GM21619 (cell line): Measurements from ENCODE around the gene PLEKHG4B.
"Not testable (repeated sequence)": the region's sequence is repeated elsewhere in the genome, so short reads cannot be mapped to it uniquely, and the experiment has no call there.

ENCODE experiments used
- ATAC-seq: cut with Tn5 transposase; IDR thresholded peaks from one replicate; pipeline ENCODE4 v1.9.1; 2021; ENCODE audit not compliant: unreplicated experiment

Gene PLEKHG4B, protein sequence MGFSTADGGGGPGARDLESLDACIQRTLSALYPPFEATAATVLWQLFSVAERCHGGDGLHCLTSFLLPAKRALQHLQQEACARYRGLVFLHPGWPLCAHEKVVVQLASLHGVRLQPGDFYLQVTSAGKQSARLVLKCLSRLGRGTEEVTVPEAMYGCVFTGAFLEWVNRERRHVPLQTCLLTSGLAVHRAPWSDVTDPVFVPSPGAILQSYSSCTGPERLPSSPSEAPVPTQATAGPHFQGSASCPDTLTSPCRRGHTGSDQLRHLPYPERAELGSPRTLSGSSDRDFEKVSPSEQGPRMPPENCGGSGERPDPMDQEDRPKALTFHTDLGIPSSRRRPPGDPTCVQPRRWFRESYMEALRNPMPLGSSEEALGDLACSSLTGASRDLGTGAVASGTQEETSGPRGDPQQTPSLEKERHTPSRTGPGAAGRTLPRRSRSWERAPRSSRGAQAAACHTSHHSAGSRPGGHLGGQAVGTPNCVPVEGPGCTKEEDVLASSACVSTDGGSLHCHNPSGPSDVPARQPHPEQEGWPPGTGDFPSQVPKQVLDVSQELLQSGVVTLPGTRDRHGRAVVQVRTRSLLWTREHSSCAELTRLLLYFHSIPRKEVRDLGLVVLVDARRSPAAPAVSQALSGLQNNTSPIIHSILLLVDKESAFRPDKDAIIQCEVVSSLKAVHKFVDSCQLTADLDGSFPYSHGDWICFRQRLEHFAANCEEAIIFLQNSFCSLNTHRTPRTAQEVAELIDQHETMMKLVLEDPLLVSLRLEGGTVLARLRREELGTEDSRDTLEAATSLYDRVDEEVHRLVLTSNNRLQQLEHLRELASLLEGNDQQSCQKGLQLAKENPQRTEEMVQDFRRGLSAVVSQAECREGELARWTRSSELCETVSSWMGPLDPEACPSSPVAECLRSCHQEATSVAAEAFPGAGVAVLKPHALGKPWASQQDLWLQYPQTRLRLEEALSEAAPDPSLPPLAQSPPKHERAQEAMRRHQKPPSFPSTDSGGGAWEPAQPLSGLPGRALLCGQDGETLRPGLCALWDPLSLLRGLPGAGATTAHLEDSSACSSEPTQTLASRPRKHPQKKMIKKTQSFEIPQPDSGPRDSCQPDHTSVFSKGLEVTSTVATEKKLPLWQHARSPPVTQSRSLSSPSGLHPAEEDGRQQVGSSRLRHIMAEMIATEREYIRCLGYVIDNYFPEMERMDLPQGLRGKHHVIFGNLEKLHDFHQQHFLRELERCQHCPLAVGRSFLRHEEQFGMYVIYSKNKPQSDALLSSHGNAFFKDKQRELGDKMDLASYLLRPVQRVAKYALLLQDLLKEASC (N-terminal part only)

DNA sequence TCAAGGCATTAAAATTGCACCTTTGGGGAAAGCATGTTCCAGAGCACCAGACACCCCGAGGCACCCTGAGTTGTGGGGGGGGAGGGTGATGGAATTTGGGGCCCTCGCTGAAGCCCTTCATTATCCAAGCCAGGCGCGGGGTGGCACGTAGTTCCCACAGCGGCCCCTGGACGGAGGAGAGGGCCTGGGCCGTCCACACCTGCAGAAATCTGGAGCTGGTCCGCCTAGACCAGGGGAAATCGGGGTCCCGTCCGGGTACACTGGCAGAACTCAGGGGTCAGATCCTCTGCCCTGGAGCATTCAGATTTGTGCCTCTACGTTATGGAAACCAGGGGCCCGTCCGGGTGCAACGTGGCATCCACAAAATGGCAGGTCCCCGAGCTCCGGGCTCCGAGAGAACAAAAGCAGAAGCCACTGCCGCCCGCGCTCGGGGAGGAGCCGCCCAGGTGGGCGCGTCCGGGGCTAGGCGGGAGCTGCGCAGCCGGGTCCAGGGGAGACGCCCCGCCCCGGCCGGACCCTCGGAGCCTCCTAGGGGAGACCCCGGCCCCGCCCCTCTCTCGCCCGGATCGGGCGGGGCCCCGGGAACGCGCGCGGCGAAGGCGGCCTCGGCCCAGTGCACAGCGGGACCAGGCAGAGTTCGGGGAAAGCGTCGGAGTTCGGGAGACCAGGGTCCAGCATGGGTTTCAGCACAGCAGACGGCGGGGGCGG lies at the start of gene PLEKHG4B:
Gene PLEKHG4B (plus strand): TSS at position 613 of the 708 bp plus-strand sequence. CDS start 64 bp downstream, at position 677.
- ATAC-seq: no peak

DNA sequence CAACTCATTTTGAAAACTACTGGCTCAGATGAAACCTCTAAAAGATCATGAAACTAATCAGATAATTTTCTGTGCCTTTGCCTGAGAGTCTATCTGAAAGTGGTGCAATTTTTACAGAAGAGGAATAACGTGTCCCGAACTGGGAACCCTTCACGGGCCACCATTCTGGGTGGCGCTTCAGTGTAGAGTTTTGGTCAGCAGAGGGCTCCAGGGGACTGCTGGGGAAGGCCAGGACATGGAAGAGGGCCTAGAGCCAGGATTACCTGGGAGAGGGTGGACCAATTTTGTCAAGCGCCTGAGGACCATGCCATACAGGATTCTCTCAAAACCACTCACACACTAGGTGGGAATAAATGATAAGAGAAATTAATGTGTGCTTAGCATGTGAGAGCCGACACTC lies 49.7 kb upstream of the PLEKHG4B start:
- no peak for ATAC-seq

DNA sequence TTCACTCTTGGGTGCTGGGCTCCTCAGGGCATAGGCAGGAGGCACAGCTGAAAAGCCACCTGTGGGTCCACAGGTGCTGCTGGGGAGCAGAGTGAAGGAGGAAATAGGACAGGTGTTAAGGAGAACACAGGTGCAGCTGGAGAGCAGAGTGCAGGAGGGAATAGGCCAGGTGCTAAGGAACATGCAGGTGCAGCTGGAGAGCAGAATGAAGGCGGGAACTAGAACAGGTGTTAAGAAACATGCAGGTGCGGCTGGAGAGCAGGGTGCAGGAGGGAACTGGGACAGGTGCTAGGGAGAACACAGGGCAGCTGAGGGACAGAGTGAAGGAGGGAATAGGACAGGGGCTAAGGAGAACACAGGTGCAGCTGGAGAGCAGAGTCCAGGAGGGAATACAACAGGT lies 43.8 kb upstream of the PLEKHG4B start:
- ATAC-seq: no peak

DNA sequence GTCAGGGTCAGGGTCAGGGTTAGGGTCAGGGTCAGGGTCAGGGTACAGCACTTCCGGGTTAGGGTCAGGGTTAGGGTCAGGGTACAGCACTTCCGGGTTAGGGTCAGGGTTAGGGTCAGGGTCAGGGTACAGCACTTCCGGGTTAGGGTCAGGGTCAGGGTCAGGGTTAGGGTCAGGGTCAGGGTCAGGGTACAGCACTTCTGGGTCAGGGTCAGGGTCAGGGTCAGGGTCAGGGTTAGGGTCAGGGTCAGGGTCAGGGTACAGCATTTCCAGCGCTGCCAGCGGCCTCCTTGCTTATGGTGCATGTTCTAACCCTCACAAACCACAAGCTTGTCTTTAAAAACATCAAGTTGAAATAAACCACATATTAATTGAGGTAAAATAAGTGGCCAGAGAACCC lies 42.4 kb upstream of the PLEKHG4B start:
- ATAC-seq: not testable (repeated sequence)

DNA sequence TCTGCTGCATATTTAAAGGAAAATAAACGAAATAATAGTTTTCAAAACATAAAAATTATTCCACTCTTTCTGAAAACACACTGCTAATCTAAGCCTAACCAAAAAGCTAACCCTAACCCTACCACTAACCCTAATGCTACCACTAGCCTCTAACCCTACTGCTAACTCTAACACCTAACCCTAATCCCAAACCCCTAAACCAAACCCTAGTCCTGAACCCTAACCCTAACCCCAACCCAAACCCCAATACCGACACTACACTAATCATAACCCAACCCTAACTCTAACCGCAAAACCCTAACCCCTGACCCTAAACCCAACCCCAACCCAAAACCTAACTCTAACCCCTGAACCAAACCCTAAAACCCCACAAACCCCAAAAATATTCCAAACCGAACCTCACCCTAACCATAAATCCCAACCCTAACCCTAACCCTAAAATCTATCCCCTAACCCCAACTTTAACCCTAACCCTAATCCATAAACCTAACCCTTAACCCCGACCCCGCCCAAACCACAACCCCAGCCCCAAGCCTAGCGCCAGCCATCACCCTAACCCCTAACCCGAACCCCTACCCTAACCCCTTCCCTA lies 41.9 kb upstream of the PLEKHG4B start:
- no peak for ATAC-seq

DNA sequence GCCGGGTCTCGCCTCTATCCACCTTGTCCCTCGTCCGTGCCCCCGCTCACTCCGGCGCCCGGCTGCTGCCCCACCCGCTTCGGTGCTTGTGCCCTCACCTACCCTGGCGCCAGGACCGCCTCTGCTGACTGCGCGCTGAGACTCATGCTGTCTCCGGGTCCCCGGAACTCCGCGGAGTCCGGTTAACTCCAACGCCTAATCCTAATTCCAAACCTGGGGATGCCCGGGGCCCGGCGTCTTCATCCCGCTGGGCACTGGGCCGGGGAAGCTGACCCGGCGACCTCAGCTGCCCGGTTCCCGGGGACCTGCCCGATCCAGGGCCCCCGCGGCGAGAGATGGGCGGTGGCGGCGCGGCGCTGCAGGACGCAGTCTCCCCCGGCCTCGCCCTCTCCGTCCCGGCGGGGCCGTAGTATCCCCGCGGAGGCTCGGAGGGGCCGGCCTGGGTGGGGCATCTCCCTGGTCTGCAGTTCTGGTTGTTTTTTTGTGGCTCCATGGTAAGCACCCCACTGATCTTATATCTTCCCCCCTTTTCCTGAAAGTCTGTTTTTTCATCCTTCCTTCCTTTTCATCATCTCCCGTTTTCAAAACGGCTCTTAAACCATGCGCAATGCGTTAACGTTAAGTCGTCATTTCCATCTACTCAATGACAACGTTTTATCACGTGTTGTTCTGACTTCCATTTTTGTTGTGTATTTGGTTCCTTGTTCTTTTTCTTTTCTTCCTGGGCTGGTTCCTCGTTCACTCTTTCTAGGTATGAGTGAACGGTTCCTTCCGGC lies 41.1 kb upstream of the PLEKHG4B start:
- ATAC-seq: no peak

DNA sequence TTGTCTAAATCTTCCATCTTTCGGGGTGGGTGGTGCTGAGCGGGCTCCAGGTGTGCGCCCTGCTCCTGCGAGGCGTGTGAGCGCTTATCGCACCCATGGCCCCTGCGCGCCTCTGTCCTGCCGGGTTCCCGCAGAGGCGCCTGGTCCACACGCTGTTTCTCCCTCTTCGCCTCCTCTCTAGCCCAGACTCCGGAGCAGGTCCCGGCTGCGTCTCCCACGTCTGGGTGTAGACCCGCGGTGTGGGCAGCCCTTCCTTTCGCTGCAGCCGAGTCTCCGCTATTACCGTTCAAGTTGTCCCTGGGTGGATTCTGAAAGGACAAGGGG lies 40.5 kb upstream of the PLEKHG4B start:
- ATAC-seq: no peak

DNA sequence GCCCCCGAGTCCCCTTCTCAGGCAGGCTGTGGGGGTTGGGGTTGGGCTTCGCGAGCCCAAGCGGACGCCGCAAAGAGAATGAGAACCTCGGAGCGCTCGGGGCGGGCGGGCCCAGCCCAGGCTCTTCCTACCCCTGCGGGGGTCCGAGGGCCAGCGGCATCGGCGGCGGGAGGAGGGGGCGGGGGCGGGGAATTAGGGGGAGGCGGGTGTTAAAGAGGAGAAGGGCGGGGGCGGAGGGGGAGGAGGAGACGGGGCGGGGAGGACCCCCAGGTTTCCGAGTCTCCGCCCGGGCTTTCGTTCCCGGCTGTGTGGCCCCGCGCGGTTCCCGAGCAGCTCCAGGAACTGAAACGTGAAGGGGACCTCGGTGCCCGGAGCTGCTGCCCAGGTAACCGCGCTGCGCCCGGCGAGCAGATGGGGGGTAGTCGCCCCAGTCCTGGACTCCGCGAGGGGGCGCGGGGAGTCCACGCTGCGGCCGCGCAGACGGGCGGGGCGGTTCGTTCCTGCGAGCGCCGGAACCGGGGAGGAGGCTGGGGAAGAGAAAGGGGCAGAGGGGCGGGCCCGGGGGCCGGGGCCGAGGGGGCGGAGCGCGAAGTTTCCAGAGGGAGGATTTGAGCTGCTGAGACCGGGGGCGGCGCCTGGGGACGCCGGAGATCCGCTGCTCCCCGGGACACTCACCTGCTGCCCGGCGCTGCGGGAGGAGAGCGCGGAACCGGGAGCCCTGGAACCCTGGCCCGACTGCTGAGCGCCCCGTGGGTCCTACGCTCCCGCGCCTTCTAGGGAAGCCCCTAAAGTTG lies 38.4 kb upstream of the PLEKHG4B start:
- no peak for ATAC-seq

DNA sequence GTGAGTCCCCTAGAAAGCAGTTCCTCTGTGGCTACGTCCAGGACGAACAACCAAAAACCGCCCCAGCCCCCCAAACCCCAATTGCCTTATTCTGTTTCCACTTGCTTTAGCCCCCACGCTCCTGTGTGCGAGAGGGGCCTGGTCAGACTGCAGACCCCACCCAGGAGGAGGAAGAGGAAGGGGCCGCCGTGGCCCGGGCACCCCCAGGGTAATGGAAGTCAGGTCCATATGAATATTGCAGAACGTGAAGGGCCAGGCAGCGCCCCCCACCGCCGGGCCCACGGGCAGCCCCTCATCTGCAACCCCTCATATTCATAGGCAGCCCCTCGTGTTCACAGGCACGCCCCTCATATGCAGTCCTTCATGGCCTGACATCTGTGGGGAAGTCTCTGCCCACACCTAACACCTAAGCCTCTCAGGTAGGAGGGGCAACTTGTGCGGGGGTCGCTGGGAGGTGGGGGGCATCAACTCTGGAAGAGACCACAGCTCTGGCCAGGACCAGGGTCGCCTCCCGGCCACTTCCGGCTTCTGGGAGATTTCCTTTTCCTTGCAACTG lies 37.7 kb upstream of the PLEKHG4B start:
- ATAC-seq: no peak

DNA sequence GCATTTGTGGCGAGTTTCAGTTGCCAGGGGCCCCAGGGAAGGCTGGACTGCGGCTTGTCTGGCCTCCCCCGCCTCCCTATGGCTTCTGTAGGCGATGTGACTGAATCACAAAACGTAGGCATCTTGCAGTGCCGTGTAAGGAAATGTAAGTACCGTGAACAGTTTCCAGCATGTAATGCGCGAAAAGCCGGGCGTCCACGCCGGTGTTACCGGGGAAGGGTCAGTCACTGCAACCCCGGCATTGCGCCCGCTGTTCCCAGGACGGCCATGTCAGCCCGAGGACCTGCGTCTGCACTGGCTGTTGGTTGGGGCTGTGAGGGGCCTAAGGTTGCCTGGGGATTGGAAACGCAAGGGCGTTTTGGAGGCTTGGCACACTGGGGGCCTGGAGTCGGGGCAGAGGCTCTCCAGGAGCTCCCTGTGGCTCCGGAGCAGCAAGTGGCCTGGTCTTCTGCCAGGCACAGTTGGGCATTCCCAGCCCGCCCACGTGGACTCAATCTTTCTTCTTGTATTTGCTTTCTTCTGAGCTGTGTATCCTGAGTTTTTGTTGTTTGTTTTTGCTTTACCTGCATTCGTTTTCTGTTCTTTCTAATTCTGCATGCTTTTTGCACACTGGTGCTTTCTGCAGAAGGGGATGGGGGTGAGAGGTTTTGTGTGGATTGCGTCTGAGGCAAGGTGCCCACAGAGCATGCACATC lies 36.9 kb upstream of the PLEKHG4B start:
- ATAC-seq: no peak

DNA sequence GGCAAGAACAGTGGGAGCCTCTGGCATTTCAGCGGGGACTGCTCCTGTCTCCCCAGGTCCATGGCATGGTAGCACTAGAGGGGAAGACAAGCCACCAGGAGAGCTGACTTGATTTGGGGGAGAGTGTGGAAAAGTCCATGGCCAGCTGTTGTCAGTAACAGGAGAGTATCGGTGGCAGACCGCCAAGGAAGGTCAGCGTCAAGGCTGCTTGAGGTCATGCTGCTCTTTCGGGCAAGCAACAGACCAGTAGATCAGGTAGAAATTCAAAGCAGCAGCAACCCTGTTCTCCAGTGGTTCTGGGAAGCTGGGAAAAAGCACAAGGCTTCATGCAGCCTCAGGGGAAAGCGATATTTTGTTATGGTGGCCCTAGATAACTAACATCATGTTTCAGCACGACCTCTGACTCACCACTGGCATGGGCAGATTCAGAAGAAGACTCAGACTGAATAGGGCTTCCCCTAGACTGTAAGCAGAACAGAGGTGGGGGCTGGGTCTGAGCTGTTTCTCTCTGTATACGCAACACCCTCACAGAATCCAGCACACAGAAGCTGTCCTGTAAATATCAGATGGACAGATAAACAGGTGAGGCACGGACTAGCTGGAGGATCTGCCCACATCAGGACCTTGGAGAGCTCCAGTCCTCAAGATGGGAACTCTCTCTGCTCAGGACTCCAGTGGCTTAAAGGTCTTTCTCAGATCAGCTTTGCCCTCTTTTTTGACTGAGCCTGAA lies 35.2 kb upstream of the PLEKHG4B start:
- ATAC-seq: no peak

DNA sequence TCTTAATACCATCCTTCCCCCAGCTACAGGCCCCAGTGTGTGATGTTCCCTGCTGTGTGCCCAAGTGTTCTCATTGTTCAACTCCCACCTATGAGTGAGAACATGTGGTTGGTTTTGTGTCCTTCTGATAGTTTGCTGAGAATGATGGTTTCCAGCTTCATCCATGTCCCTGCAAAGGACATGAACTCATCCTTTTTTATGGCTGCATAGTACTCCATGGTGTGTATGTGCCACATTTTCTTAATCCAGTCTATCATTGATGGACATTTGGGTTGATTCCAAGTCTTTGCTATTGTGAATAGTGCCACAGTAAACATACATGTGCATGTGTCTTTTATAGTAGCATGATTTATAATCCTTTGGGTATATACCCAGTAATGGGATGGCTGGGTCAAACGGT lies 31.7 kb upstream of the PLEKHG4B start:
- ATAC-seq: not testable (repeated sequence)

DNA sequence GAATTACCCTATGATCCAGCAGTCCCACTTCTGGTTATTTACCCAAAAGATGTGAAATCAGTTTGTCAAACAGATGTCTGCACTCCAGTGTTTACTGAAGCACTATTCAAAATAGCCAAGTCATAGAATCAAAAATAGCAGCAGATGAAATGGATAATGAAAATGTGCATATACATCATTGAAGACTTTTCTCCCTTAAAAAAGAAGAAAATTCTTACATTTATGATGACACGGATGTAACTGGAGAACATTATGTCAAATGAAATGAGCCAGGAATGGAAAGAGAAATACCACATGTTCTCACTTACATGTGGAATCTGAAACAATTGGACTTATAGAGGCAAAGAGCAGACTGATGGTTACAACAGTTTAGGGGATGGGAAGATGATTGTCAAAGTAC lies 21.5 kb upstream of the PLEKHG4B start:
- ATAC-seq: no peak

DNA sequence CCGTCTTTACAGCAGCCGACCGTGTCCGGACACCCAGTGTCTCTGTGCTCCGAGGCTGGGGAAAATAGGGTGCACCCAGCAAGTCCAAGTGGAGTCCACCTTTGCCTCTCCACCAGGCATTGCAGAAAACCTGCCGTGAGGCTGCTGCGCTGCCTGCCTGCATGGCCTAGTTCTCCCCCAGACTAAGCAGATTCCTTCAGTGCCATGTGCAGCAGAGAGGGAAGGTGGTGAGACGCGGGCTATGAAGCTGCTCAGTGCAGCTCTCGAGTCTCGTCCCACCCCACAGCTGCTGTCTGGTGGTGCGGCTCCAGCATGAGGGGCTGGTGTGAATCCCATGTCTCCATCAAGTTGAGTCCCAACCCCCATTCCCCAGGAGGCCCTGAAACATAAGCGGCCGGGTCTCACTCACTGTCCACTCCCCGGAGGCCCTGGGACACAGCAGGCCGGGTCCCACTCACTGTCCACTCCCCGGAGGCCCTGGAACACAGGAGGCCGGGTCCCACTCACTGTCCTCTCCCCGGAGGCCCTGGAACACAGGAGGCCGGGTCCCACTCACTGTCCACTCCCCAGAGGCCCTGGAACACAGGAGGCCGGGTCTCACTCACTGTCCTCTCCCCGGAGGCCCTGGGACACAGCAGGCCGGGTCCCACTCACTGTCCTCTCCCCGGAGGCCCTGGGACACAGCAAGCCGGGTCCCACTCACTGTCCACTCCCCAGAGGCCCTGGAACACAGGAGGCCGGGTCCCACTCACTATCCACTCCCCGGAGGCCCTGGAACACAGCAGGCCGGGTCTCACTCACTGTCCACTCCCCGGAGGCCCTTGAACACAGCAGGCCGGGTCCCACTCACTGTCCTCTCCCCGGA lies 19.4 kb upstream of the PLEKHG4B start:
- not testable (repeated sequence) for ATAC-seq

DNA sequence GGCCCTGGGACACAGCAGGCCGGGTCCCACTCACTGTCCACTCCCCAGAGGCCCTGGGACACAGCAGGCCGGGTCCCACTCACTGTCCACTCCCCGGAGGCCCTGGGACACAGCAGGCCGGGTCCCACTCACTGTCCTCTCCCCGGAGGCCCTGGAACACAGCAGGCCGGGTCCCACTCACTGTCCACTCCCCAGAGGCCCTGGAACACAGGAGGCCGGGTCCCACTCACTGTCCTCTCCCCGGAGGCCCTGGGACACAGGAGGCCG lies 18.9 kb upstream of the PLEKHG4B start:
- ATAC-seq: not testable (repeated sequence)

DNA sequence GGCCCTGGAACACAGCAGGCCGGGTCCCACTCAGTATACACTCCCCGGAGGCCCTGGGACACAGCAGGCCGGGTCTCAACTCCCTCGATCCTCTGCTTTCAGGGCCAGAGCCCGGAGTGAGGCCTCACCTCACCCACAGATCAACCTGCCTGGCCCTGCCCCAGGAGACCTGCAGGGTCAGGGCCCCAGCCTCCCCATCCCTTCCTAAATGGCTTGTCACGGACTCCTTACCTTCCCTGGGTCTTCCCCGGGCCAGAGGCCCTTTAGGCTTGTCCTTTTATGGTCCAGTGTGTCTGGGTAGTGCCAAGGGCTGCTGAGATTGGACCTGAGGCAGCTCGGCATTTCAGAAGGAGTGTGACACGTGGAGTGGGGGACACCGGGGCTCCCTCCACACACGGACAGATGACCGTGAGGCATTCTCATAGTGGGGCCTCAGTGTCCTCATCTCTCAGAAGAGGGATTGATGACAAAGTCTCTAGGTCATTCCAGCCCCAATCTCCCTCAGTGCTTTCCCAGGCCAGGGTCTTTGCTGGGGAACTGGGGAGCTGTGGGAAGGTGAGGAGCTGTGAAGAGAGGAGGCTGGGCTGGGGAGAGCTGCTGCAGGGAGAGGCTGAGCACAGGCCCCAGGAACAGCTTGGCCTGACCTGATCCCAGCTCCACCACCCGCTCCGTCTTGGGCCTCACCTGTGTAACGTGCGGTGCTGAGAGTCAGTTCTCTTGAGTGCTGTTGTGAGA lies 18.0 kb upstream of the PLEKHG4B start:
- ATAC-seq: no peak
